Measurements from ENCODE around the gene SUGCT. TPM values are rescaled to one million over a fixed set of nuclear protein-coding genes. Genes with fewer than 3 reads are reported as not detected.

Gene SUGCT
- total RNA-seq, 1 donor, result 6.7 TPM

DNA sequence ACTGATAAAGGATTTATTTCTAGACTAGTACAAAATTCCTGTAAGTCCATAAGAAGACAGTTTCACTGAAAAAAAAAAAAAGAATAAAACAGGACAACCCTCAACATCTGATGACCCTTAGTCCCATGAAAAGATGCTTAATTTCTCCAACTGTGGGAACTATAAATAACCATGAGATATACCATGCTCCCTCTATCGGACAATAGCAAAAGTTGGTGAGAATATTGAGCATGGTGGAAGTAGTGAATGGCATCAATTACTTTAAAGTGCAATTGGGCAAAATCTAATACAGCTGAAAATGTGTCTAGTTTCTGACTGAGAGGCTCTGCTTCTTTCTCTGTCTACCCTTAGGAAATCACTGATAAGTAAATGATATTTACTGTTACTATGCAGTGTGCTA is 348.8 kb downstream of the SUGCT start:
- H3K4me3 ChIP-seq (ENCODE audit: low read depth, low read length), result no peak overlapping the region
- peak; percentile 34 for TF ChIP-seq CTCF (IDR thresholded peaks at IDR 0.05; ENCODE audit: insufficient read depth, low read length)
- no peak for DNase-seq (ENCODE audit: low read depth)

GRCh38 chr7:40489844-40490602 is 355.2 kb downstream of the SUGCT start:
- no peak overlapping the region for H3K4me3 ChIP-seq (ENCODE audit: low read depth, low read length)
- no peak for TF ChIP-seq CTCF (IDR thresholded peaks at IDR 0.05; ENCODE audit: insufficient read depth, low read length)
- no peak for DNase-seq (ENCODE audit: low read depth)

DNA sequence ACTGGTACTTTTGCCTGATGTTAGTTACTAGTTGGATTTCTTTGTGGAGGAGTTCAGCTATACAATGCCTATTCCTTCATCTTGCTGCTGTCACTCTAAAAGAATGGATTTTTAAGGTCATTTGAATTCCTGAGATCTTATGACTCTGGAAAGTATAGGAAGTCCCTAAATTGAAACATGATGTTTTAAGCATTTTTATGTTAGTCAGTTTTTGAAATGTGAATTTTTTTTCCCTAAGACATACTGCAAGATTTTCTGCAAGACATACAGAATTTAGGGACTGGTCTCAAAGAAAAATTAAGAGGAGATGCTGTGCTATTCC is 355.8 kb downstream of the SUGCT start:
- H3K4me3 ChIP-seq (ENCODE audit: low read depth, low read length), result no peak overlapping the region
- TF ChIP-seq CTCF (IDR thresholded peaks at IDR 0.05; ENCODE audit: insufficient read depth, low read length), result no peak
- DNase-seq (ENCODE audit: low read depth), result peak; percentile 9

- no peak for DNase-seq (ENCODE audit: low read depth)
- no peak for TF ChIP-seq CTCF (IDR thresholded peaks at IDR 0.05; ENCODE audit: insufficient read depth, low read length)
- no peak overlapping the region for H3K4me3 ChIP-seq (ENCODE audit: low read depth, low read length)
These were observed 358.1 kb downstream of the SUGCT start for GRCh38 chr7:40492946-40493345.

DNA sequence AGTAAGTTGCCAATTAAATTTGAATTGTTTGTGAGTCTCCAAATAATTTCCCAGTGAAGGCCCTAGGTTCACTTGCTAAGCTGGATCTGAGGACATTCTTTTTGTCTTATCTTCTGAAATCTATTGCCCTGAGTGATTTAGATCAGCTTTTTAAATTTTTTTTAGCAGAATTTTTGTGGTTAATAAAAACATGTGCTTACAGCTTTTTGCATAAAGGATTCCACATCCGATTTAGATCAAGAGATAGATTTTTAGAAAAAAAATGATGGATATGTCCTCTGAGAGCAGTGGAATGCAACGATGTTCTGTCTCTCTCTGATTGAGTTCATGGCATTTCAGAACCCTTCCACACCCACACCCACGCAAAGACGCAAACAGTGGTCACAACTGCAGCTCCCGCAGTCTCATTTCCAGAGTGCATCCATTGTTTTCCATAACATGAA is 358.8 kb downstream of the SUGCT start:
- DNase-seq (ENCODE audit: low read depth), result no peak
- no peak overlapping the region for H3K4me3 ChIP-seq (ENCODE audit: low read depth, low read length)
- TF ChIP-seq CTCF (IDR thresholded peaks at IDR 0.05; ENCODE audit: insufficient read depth, low read length), result no peak

DNA sequence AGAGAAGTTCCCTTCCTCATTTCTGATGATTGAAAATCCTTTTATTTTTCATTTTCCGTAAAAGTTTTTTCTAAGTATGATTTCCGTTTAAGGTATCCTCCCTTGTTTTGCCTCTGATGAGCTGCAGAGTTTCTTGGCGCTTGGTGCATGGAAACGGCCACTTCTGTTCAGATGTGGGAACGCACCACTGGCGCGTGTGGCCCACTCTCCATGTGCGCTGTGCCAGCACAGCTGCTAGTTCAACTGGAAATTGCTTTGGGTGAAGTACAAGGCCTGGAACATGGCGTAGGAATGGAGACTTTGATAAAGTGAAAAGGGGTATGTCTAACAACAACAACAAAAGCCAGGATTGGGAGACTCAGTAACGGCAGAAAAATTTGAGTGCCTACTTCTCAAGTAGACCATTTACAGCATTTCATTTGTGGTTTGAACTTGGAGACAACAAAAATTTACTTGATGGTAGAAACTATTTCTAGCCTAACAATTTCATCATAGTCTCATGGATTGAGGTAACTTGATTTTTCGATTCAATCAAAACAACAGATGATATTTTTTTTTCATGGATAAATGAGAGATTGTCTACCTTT is 364.2 kb downstream of the SUGCT start:
- DNase-seq (ENCODE audit: low read depth), result no peak
- no peak for TF ChIP-seq CTCF (IDR thresholded peaks at IDR 0.05; ENCODE audit: insufficient read depth, low read length)
- H3K4me3 ChIP-seq (ENCODE audit: low read depth, low read length), result no peak overlapping the region
